ENCODE measurements around the gene POLR2E. TPM values are rescaled to one million over a fixed set of nuclear protein-coding genes. Genes with fewer than 3 reads are reported as not detected.

The POLR2E gene
- total RNA-seq, 1 donor from 2014 or later, result 155 TPM

- peaks cover 6% of the 10 kb centered on the region for H3K4me1 ChIP-seq
- H3K27me3 ChIP-seq, result no peaks in the 10 kb centered on the region
- H3K36me3 ChIP-seq, result peaks cover 21% of the 10 kb centered on the region
- ATAC-seq (no peak), DNase-seq (no peak)
- TF ChIP-seq CTCF (IDR thresholded peaks at IDR 0.05), result no peak
- intact Hi-C loops (cut with DNase I), result no loop called here
- no peak overlapping the region for H3K27ac ChIP-seq
- no peaks in the 10 kb centered on the region for H3K9me3 ChIP-seq
- no peak overlapping the region for H3K4me3 ChIP-seq
These were observed 44.0 kb upstream of the POLR2E start for GRCh38 chr19:1139126-1139525.

- no peak for TF ChIP-seq CTCF (IDR thresholded peaks at IDR 0.05)
- H3K36me3 ChIP-seq, result peaks cover 11% of the 10 kb centered on the region
- intact Hi-C loops (cut with DNase I), result no loop called here
- ATAC-seq (no peak), DNase-seq (no peak)
- H3K4me3 ChIP-seq, result no peak overlapping the region
- no peaks in the 10 kb centered on the region for H3K27me3 ChIP-seq
- H3K4me1 ChIP-seq, result peaks cover 15% of the 10 kb centered on the region
- no peaks in the 10 kb centered on the region for H3K9me3 ChIP-seq
- no peak overlapping the region for H3K27ac ChIP-seq
These were observed 42.9 kb upstream of the POLR2E start for GRCh38 chr19:1138121-1138520.

- intact Hi-C loops (cut with DNase I), result no loop called here
- Histone ChIP-seq H3K9me3 (no peaks in the 10 kb centered on the region), H3K27ac (peak overlapping the region; percentile 53), H3K36me3 (peaks cover 7% of the 10 kb centered on the region), H3K4me1 (peaks cover 26% of the 10 kb centered on the region), H3K27me3 (no peaks in the 10 kb centered on the region), H3K4me3 (no peak overlapping the region)
- no peak for ATAC-seq
- no peak for DNase-seq
- no peak for TF ChIP-seq CTCF (IDR thresholded peaks at IDR 0.05)
These were observed 41.6 kb upstream of the POLR2E start for GRCh38 chr19:1136621-1137317.

GRCh38 chr19:1136201-1136600, 41.0 kb upstream of the POLR2E start:
- Histone ChIP-seq H3K27me3 (no peaks in the 10 kb centered on the region), H3K36me3 (peaks cover 7% of the 10 kb centered on the region), H3K9me3 (no peaks in the 10 kb centered on the region), H3K4me1 (peaks cover 26% of the 10 kb centered on the region), H3K27ac (peak overlapping the region; percentile 53), H3K4me3 (no peak overlapping the region)
- ATAC-seq, result no peak
- DNase-seq, result no peak
- intact Hi-C loops (cut with DNase I), result no loop called here
- TF ChIP-seq CTCF (IDR thresholded peaks at IDR 0.05), result no peak

- TF ChIP-seq CTCF (IDR thresholded peaks at IDR 0.05), result no peak
- Histone ChIP-seq H3K9me3 (no peaks in the 10 kb centered on the region), H3K4me1 (peaks cover 33% of the 10 kb centered on the region), H3K27ac (peak overlapping the region; percentile 53), H3K4me3 (no peak overlapping the region), H3K27me3 (no peaks in the 10 kb centered on the region), H3K36me3 (peaks cover 7% of the 10 kb centered on the region)
- DNase-seq (no peak), ATAC-seq (no peak)
- intact Hi-C loops (cut with DNase I), result no loop called here
These were observed 40.3 kb upstream of the POLR2E start for GRCh38 chr19:1135454-1135853.

- Histone ChIP-seq H3K4me3 (no peak overlapping the region), H3K27me3 (no peaks in the 10 kb centered on the region), H3K4me1 (peaks cover 43% of the 10 kb centered on the region), H3K36me3 (peaks cover 7% of the 10 kb centered on the region), H3K9me3 (no peaks in the 10 kb centered on the region), H3K27ac (peak overlapping the region; percentile 47)
- no peak for TF ChIP-seq CTCF (IDR thresholded peaks at IDR 0.05)
- DNase-seq (no peak), ATAC-seq (no peak)
- intact Hi-C loops (cut with DNase I), result no loop called here
These were observed 39.3 kb upstream of the POLR2E start for GRCh38 chr19:1134431-1134830.

Measured in upper lobe of right lung (tissue), 1 donor.